Neural cell (in vitro differentiated cells): ENCODE data around the gene ILF2.

Experiments used
- EZH2 ChIP-seq: fragments of 200-600, 300-800 bp; shearing (Covaris generic), sonication (generic); IDR thresholded peaks from 2 replicates; pipeline ENCODE4 v1.6.1; 2014; ENCODE audit warnings: antibody characterized with exemption, low read length, borderline replicate concordance, mild to moderate bottlenecking; ENCODE audit not compliant: insufficient read depth, poor library complexity, severe bottlenecking
- TF ChIP-seq, protein P1 (sequence below): fragments of 450-650 bp; IDR thresholded peaks from 2 replicates; pipeline ENCODE4 v1.5.1; 2014; ENCODE audit warnings: antibody characterized with exemption, mild to moderate bottlenecking, moderate library complexity; ENCODE audit not compliant: poor library complexity, severe bottlenecking

GRCh38 chr1:153649863-153650235 is 20.9 kb downstream of the ILF2 start:
- TF ChIP-seq, protein P1, sequence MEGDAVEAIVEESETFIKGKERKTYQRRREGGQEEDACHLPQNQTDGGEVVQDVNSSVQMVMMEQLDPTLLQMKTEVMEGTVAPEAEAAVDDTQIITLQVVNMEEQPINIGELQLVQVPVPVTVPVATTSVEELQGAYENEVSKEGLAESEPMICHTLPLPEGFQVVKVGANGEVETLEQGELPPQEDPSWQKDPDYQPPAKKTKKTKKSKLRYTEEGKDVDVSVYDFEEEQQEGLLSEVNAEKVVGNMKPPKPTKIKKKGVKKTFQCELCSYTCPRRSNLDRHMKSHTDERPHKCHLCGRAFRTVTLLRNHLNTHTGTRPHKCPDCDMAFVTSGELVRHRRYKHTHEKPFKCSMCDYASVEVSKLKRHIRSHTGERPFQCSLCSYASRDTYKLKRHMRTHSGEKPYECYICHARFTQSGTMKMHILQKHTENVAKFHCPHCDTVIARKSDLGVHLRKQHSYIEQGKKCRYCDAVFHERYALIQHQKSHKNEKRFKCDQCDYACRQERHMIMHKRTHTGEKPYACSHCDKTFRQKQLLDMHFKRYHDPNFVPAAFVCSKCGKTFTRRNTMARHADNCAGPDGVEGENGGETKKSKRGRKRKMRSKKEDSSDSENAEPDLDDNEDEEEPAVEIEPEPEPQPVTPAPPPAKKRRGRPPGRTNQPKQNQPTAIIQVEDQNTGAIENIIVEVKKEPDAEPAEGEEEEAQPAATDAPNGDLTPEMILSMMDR, result no peak
- TF ChIP-seq EZH2, result no peak
